Vagina (tissue), 2 donors: ENCODE results near the gene NPPC.
"Not testable (repeated sequence)": the region's sequence is repeated elsewhere in the genome, so short reads cannot be mapped to it uniquely, and the experiment has no call there.

Experiments used
- POLR2A ChIP-seq, 2 donors: fragments of 450-650 bp; IDR thresholded peaks; one replicate each; pipeline ENCODE4 v1.6.1; 2017; ENCODE audit warnings: antibody characterized with exemption in 2 of 2, mild to moderate bottlenecking in 2 of 2, moderate library complexity in 2 of 2
- POLR2AphosphoS5 ChIP-seq, 2 donors: sonication (generic); formaldehyde crosslinking; IDR thresholded peaks; one replicate each; pipeline ENCODE4 v1.9.0; 2017; ENCODE audit warnings: antibody characterized with exemption in 2 of 2, mild to moderate bottlenecking in 2 of 2, low read depth in 1 of 2; ENCODE audit not compliant: insufficient read depth in 1 of 2
- TF ChIP-seq, protein P1 (sequence below), 3 experiments: fragments of 450-650 bp in 2 of 3; fragments of 200-600 bp in 1 of 3; sonication (generic) in 1 of 3; IDR thresholded peaks; one replicate each; pipeline ENCODE4 v1.5.1; 2017 to 2019; ENCODE audit warnings: antibody characterized with exemption in 3 of 3, mild to moderate bottlenecking in 2 of 3, moderate library complexity in 2 of 3

DNA sequence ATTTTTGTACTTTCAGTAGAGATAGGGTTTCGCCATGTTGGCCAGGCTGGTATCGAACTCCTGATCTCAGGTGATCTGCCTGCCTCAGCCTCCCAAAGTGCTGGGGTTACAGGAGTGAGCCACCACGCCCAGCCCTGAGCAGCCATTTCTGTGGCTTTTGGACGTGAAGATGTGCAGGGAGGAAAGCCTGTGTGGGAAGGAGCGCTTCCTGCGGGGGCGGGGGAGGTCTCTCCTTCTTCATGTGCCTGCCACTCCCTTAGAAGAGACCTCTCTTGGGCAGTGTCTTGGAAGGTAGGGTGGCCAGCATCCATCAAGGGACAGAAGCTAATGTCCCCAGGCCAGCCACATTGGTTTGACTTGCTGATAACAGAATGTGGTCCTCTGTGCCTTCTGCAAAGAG is 16.0 kb downstream of the NPPC start:
- not testable (repeated sequence) for TF ChIP-seq POLR2A (IDR thresholded peaks at IDR 0.05); POLR2AphosphoS5 (IDR thresholded peaks at IDR 0.05; ENCODE audit: insufficient read depth in 1 of 2, low read depth in 1 of 2)
- TF ChIP-seq, protein P1, sequence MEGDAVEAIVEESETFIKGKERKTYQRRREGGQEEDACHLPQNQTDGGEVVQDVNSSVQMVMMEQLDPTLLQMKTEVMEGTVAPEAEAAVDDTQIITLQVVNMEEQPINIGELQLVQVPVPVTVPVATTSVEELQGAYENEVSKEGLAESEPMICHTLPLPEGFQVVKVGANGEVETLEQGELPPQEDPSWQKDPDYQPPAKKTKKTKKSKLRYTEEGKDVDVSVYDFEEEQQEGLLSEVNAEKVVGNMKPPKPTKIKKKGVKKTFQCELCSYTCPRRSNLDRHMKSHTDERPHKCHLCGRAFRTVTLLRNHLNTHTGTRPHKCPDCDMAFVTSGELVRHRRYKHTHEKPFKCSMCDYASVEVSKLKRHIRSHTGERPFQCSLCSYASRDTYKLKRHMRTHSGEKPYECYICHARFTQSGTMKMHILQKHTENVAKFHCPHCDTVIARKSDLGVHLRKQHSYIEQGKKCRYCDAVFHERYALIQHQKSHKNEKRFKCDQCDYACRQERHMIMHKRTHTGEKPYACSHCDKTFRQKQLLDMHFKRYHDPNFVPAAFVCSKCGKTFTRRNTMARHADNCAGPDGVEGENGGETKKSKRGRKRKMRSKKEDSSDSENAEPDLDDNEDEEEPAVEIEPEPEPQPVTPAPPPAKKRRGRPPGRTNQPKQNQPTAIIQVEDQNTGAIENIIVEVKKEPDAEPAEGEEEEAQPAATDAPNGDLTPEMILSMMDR (IDR thresholded peaks at IDR 0.05) = not testable (repeated sequence)
